ACC112 (cell line): Measurements from ENCODE around the gene MBNL1.
A peak's percentile ranks its signal among the peaks of the same experiment; 100 is the strongest.

Experiments used
- H2AFZ ChIP-seq: fragments of 200-600 bp; sonication (generic); one replicate; pipeline ENCODE4 v1.6.0; 2017; ENCODE audit warnings: antibody characterized with exemption, low read length; ENCODE audit not compliant: unreplicated experiment
- H3K27ac ChIP-seq: fragments of 200-600 bp; sonication (generic); 2 replicates; pipeline ENCODE4 v1.5.1; 2014; ENCODE audit warnings: low read depth, mild to moderate bottlenecking, antibody characterized with exemption, low read length, moderate library complexity
- H3K27me3 ChIP-seq: fragments of 200-600 bp; sonication (generic); 2 replicates; pipeline ENCODE4 v1.6.1; 2014; ENCODE audit warnings: mild to moderate bottlenecking, antibody characterized with exemption, low read length, moderate library complexity, mixed read lengths; ENCODE audit not compliant: insufficient read depth
- H3K36me3 ChIP-seq: fragments of 200-600 bp; sonication (generic); 2 replicates; pipeline ENCODE4 v1.6.1; 2016; ENCODE audit warnings: mild to moderate bottlenecking, antibody characterized with exemption, low read length, moderate library complexity, mixed read lengths; ENCODE audit not compliant: insufficient read depth
- H3K4me1 ChIP-seq: fragments of 200-600 bp; sonication (generic); one replicate; pipeline ENCODE4 v1.6.1; 2016; ENCODE audit warnings: low read length, mixed read lengths; ENCODE audit not compliant: insufficient read depth, unreplicated experiment, control insufficient read depth
- H3K4me3 ChIP-seq: fragments of 200-600 bp; sonication (generic); 2 replicates; pipeline ENCODE4 v1.5.1; 2014; ENCODE audit warnings: mild to moderate bottlenecking, low read depth, low read length
- H3K79me2 ChIP-seq: fragments of 200-600 bp; sonication (generic); one replicate; pipeline ENCODE4 v1.6.0; 2016; ENCODE audit warnings: low read length; ENCODE audit not compliant: control insufficient read depth, unreplicated experiment, insufficient read depth

MBNL1 gene

DNA sequence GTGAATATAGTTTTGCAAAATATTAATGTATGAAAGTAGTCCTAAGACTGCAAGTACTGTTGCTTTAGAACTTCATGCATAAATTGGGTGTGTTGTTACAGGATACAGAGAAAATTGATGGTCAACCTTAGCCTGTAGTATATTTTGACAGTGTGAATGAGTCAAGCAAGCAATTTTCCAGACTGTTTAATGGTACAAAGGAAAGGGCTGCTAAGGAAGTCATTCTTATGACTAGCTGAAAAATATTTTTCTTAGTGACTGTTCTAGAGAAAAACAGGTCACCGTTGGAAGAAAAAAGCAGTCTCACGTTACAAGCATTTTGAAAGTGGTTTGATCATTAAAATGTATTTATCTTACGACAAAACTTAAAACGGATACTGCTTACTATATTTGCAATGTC lies 49.2 kb downstream of the MBNL1 start:
- peak overlapping the region; percentile 88 for H3K27ac ChIP-seq
- H3K4me1 ChIP-seq = peaks cover 67% of the 10 kb centered on the region
- H3K4me3 ChIP-seq = peak overlapping the region; percentile 54
- H3K79me2 ChIP-seq = peaks cover 86% of the 10 kb centered on the region
- no peaks in the 10 kb centered on the region for H3K27me3 ChIP-seq
- no peak overlapping the region for H2AFZ ChIP-seq
- 0 out of 2 replicates have a peak, but pooled peaks cover 21% of the 10 kb centered on the region for H3K36me3 ChIP-seq

DNA sequence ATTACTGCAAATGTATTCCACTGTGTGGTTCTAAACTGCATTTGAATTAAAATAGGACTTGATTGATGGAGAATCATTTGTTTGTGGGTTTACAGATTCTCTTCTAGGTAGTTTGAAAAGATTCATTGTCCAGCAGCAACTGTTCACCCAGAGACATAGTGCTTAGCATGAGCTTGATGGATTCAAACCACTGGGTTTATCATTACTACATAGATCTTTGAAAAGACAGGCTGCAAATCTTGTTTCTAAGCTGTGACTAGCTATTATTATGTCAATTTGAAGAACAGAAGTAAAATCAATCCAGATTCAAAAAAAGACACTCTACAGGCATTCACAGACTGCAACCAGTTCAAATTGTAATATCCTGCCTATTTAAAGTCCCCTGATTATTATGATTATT lies 49.8 kb downstream of the MBNL1 start:
- peaks cover 70% of the 10 kb centered on the region for H3K4me1 ChIP-seq
- peak overlapping the region; percentile 54 for H3K4me3 ChIP-seq
- H3K79me2 ChIP-seq = peaks cover 84% of the 10 kb centered on the region
- peak overlapping the region; percentile 88 for H3K27ac ChIP-seq
- H3K27me3 ChIP-seq = no peaks in the 10 kb centered on the region
- H3K36me3 ChIP-seq = peaks cover 19% of the 10 kb centered on the region; the same call in 1 of the 2 replicates
- no peak overlapping the region for H2AFZ ChIP-seq

DNA sequence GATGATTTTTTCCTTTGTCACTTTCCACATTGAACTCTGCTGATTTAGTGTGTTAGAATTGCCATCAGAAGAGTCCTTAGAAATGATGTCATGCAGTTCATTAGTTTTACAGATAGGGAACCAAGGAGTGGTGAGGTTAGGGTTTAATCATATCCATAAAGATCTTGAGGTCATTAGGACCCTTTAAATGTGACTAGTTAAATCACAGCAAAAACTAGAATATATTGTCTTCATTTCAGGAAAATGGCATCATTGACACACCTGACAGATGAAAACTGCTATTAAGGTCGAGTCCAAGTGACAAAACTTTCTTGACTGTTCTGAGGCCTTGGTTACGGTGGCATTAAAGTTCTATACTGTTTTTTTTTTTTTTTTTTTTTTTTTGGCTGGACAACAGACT lies 50.5 kb downstream of the MBNL1 start:
- Histone ChIP-seq H3K4me1 (peaks cover 72% of the 10 kb centered on the region), H3K79me2 (peaks cover 84% of the 10 kb centered on the region), H3K27ac (peak overlapping the region; percentile 88), H3K4me3 (no peak overlapping the region), H2AFZ (no peak overlapping the region), H3K27me3 (no peaks in the 10 kb centered on the region), H3K36me3 (peaks cover 21% of the 10 kb centered on the region)

DNA sequence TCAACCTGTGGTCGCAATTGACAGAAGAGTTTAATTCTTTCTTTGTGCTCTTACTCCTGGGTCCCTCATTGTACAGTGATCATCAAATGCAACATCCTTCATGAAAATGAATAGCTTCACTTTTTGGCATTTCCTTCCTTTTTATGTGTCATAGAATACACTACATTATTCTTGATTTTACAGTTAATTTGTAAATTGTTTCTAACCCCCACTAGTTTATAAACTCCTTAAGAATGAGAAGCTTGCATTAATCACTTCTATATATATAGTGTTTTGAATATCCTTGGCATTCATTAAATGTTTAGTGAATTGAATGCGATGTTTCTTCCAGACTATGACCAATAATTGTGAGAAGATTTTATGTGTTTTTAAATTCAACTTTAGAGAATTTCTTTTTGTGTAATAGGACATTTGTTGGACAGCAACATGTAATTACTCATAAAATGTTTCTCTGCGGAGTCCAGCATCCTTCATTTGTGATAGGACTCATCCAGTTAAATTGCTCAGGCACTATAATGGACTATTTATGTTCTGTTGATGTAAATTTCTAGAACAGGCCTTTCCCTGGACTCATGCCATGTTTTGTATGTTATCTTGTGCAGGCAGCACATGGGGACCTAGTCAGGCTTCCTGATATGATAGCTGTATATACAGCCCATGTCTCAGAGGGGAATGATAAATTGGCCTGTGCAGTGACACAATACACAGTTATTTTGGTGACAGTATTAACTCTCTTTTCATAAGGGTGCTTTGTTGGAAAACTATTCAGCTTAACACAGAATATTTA lies 51.3 kb downstream of the MBNL1 start:
- H3K4me3 ChIP-seq = peak overlapping the region; percentile 13; the same call in 1 of the 2 replicates
- H3K4me1 ChIP-seq = peaks cover 67% of the 10 kb centered on the region
- peaks cover 83% of the 10 kb centered on the region for H3K79me2 ChIP-seq
- no peaks in the 10 kb centered on the region for H3K27me3 ChIP-seq
- no peak overlapping the region for H2AFZ ChIP-seq
- peaks cover 26% of the 10 kb centered on the region for H3K36me3 ChIP-seq
- peak overlapping the region; percentile 62 for H3K27ac ChIP-seq

DNA sequence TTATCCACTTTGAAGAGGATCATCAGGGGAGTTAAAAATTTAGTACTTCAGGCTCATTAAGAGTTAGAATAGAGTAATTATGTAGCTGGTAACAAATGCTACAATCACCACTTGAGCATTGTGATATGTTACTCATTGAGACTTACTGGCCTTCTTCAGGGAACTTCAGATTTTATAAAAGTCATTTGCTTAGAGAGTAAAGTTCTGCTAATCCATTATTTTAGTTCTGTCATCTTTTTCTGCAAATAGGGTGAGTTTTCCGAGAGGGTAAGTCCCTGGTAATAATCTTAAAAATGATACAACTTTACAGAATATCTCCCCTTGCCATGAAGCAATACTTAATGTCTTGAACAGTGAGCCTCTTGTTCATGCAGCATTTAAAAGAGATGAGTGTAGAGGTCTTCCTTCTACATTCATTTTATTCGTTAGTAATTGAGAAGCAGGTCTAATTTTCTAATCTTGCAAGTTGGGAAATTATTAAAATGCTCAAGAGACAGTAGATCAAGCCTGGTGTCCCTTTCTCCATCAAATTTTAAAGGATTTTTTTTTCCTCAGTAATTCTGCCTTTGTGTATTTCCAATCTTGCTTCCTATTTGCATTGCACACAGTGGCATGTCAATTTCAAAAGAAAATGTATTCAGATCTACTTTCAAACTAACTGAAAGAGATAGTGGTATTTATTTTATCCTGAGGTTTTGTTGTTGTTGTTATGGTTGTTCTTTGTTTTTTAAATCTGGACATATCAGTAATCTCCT lies 52.6 kb downstream of the MBNL1 start:
- Histone ChIP-seq H3K4me3 (no peak overlapping the region), H3K27me3 (no peaks in the 10 kb centered on the region), H3K79me2 (peaks cover 83% of the 10 kb centered on the region), H3K27ac (peak overlapping the region; percentile 62), H3K4me1 (peaks cover 56% of the 10 kb centered on the region), H2AFZ (no peak overlapping the region), H3K36me3 (peaks cover 30% of the 10 kb centered on the region)

DNA sequence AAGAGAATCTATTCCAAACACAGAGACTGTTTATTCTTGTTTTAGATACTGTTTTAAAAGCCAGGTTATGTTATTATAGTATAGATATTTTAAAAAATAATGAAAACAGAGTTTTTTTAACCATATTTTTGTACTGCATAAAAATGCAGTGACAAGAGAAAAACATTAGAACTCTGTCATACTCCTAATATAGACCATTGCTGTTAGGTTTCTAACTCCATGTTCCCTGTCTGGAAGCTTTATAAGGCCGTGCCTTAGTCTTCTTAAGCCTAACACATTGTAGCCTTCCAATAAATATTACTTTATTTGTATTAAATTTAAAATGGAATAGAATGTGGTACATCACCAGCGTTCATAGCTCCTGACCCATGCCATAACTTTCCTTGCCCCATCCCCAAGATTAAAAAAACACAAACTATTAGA lies 53.2 kb downstream of the MBNL1 start:
- H3K79me2 ChIP-seq = peaks cover 86% of the 10 kb centered on the region
- H3K4me3 ChIP-seq = no peak overlapping the region
- H3K27ac ChIP-seq = no peak overlapping the region
- H3K36me3 ChIP-seq = peaks cover 28% of the 10 kb centered on the region
- H3K4me1 ChIP-seq = peaks cover 55% of the 10 kb centered on the region
- no peaks in the 10 kb centered on the region for H3K27me3 ChIP-seq
- H2AFZ ChIP-seq = no peak overlapping the region

DNA sequence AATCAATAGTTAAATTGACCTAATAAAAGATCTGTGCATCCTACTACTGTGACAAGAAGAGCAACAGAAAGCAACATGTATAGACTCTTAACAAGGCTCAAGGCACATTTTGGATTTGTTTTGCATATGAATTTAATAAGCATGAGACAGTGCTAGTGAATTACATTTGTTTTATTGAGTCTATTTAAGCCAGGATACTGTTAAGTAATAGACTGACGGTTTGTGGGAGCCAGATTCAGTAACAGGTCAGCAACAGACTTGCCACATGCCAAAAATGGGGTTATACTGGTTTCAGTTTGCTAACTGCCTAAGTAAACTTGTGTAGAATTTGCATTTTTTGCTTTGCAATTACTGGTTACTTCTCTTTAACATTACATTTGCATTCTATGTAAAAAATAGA lies 54.0 kb downstream of the MBNL1 start:
- Histone ChIP-seq H3K79me2 (peaks cover 86% of the 10 kb centered on the region), H3K4me1 (peaks cover 55% of the 10 kb centered on the region), H3K27me3 (no peaks in the 10 kb centered on the region), H3K36me3 (peaks cover 28% of the 10 kb centered on the region), H2AFZ (no peak overlapping the region), H3K27ac (no peak overlapping the region), H3K4me3 (no peak overlapping the region)

DNA sequence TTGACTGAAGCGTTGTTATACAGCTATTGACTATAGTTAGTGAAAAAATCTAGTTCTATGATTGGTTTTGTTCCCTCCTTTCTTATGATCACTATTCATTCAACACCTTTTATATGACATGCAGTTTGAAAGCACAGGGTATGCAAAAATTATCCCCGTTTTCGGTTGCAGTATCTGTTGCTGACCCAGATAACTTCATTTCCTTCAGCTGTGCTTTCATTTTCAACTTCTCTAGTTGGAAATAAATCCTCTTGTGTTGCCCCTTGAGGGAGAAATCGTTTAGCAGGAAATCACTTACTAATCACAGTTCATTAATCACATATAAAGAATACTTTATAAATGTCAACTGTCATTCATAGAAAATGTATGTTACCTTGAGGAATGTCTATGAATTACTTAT lies 55.1 kb downstream of the MBNL1 start:
- Histone ChIP-seq H3K79me2 (peaks cover 86% of the 10 kb centered on the region), H3K27ac (no peak overlapping the region), H3K4me3 (peak overlapping the region; percentile 2; the same call in 1 of the 2 replicates), H3K27me3 (no peaks in the 10 kb centered on the region), H3K4me1 (peaks cover 54% of the 10 kb centered on the region), H3K36me3 (peaks cover 28% of the 10 kb centered on the region), H2AFZ (no peak overlapping the region)

DNA sequence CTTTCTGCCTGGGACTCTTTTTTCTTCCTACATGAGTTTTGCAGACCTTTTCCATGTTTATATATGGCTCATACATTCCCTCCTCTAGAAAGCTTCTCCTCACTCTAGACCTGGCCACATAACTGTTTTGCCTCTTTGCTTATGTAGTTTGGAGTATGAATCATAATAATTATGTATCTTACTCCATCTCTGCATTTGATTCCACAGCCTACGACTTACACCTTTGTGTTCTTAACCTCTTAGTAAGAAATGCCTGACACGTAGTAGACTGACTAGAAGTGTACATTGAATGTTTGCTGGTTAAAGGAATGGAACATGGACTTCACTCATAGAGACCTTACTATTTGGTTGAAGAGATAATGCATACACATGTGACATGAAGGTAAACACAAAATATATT lies 56.4 kb downstream of the MBNL1 start:
- no peak overlapping the region for H3K4me3 ChIP-seq
- peaks cover 50% of the 10 kb centered on the region for H3K4me1 ChIP-seq
- no peak overlapping the region for H3K27ac ChIP-seq
- H2AFZ ChIP-seq = no peak overlapping the region
- no peaks in the 10 kb centered on the region for H3K27me3 ChIP-seq
- peaks cover 82% of the 10 kb centered on the region for H3K79me2 ChIP-seq
- H3K36me3 ChIP-seq = peaks cover 26% of the 10 kb centered on the region

DNA sequence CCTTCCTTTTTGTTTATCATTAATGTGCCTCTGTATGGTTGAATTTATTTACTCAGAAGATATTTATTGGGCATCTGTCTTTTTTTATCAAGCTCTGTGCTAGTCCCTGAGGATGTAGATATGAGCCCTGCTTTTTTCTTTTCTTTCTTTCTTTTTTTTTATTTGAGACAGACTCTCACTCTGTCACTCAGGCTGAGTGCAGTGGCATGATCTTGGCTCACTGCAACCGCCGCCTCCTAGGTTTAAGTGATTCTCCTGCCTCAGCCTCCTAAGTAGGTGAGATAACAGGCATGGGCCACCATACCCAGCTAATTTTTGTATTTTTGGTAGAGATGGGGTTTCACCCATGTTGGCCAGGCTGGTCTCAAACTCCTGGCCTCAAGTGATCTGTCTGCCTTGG lies 58.5 kb downstream of the MBNL1 start:
- H3K36me3 ChIP-seq = peaks cover 26% of the 10 kb centered on the region
- H3K4me1 ChIP-seq = peaks cover 55% of the 10 kb centered on the region
- peak overlapping the region; percentile 97 for H3K27ac ChIP-seq
- H3K4me3 ChIP-seq = no peak overlapping the region
- H3K27me3 ChIP-seq = no peaks in the 10 kb centered on the region
- H3K79me2 ChIP-seq = peaks cover 80% of the 10 kb centered on the region
- no peak overlapping the region for H2AFZ ChIP-seq
